ENCODE data around the gene SUMO1.

DNA sequence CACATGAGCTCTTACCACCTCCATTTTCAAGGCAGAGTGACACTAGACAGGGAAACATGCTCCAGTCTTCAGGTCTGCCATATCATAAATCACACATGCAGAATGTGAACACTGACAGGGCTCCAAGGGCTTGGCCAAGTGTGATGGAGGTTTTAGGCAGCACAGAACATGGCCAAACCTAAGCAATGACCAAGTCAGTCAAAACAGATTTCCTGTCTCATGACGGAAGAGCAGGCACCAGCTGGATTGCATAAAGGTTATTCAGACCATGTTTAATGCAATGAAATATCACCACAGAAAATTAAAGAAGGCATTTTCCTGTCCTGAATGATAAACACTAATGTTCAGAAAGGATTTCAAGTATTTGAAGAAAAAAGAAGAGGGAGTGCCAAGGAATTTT, 72.5 kb downstream of the SUMO1 start:
- TF ChIP-seq POLR2AphosphoS5 (IDR thresholded peaks at IDR 0.05), result no peak
- TF ChIP-seq, protein P1, sequence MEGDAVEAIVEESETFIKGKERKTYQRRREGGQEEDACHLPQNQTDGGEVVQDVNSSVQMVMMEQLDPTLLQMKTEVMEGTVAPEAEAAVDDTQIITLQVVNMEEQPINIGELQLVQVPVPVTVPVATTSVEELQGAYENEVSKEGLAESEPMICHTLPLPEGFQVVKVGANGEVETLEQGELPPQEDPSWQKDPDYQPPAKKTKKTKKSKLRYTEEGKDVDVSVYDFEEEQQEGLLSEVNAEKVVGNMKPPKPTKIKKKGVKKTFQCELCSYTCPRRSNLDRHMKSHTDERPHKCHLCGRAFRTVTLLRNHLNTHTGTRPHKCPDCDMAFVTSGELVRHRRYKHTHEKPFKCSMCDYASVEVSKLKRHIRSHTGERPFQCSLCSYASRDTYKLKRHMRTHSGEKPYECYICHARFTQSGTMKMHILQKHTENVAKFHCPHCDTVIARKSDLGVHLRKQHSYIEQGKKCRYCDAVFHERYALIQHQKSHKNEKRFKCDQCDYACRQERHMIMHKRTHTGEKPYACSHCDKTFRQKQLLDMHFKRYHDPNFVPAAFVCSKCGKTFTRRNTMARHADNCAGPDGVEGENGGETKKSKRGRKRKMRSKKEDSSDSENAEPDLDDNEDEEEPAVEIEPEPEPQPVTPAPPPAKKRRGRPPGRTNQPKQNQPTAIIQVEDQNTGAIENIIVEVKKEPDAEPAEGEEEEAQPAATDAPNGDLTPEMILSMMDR (IDR thresholded peaks at IDR 0.05), result no peak
